Uterus (tissue), 2 donors: ENCODE data around the gene MSRB2.

Source experiments
- POLR2A ChIP-seq, 2 donors: fragments of 450-650 bp; IDR thresholded peaks; one replicate each; pipeline ENCODE4 v1.6.1; 2016; ENCODE audit warnings: antibody characterized with exemption in 2 of 2, mild to moderate bottlenecking in 1 of 2, moderate library complexity in 1 of 2
- TF ChIP-seq, protein P1 (sequence below), 4 experiments: fragments of 200-600 bp in 2 of 4; fragments of 450-650 bp in 2 of 4; sonication (generic) in 2 of 4; IDR thresholded peaks; one replicate each; pipeline ENCODE4 v1.5.1; 2016 to 2019; ENCODE audit warnings: antibody characterized with exemption in 4 of 4, mild to moderate bottlenecking in 2 of 4, moderate library complexity in 1 of 4

DNA sequence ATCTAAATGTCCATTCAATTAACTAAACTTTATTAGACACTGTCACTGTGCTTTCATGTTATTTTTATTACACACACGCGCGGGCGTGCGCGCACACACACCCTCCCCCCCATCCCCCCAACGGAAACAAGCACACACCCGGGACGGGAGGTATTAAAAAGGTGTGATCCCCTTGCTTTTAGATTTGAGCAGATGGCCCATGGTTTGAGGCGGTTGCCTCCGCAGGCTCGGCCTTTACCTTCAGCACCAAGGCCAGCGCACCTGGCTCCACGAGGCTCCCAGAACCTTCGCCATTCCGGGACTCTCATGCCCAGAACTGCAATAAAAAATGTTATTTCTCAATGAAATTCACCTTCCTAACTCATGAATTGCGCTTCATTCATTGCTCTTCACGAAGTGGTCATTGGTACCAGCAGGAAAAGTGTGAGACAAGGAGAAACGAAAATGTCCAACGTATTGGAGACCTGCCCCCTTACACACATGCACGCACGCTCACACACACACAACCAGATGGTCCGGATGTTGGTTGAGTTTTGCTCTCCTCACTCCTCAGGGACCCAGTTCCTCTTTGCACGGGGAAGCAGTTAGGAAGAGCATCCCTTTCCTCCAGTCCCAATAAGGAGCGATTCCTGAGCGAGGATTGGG, 76.0 kb downstream of the MSRB2 start:
- TF ChIP-seq, protein P1, sequence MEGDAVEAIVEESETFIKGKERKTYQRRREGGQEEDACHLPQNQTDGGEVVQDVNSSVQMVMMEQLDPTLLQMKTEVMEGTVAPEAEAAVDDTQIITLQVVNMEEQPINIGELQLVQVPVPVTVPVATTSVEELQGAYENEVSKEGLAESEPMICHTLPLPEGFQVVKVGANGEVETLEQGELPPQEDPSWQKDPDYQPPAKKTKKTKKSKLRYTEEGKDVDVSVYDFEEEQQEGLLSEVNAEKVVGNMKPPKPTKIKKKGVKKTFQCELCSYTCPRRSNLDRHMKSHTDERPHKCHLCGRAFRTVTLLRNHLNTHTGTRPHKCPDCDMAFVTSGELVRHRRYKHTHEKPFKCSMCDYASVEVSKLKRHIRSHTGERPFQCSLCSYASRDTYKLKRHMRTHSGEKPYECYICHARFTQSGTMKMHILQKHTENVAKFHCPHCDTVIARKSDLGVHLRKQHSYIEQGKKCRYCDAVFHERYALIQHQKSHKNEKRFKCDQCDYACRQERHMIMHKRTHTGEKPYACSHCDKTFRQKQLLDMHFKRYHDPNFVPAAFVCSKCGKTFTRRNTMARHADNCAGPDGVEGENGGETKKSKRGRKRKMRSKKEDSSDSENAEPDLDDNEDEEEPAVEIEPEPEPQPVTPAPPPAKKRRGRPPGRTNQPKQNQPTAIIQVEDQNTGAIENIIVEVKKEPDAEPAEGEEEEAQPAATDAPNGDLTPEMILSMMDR (IDR thresholded peaks at IDR 0.05) = no peak
- TF ChIP-seq POLR2A (IDR thresholded peaks at IDR 0.05) = no peak
